Measurements from ENCODE around the gene SEBOX.

- TF ChIP-seq REST (IDR thresholded peaks at IDR 0.05; ENCODE audit: insufficient read depth in 1 of 2, low read depth in 2 of 2, low read length in 2 of 2) (no peak), TAF1 (IDR thresholded peaks at IDR 0.05; ENCODE audit: borderline replicate concordance, insufficient read depth, low read length) (no peak), FOXP2 (optimal IDR thresholded peaks at IDR 0.05; ENCODE audit: borderline replicate concordance, extremely low read depth, extremely low read length, insufficient read depth) (no peak)
Observed at GRCh38 chr17:28370744-28371103, 5.7 kb upstream of the SEBOX start.

All from PFSK-1 (cell line).